GM23338 (cell line): ENCODE data around the gene PCDHB5. TPM values are rescaled to one million over a fixed set of nuclear protein-coding genes. Genes with fewer than 3 reads are reported as not detected.
"Not testable (repeated sequence)": the region's sequence is repeated elsewhere in the genome, so short reads cannot be mapped to it uniquely, and the experiment has no call there.

Source experiments
- ATAC-seq: fragments of 200-7000 bp; cut with Tn5 transposase; 3 replicates; pipeline ENCODE4 v1.9.1; 2020
- DNase-seq: peaks from one replicate; pipeline ENCODE4 v3.0.0-alpha.2; 2015; ENCODE audit warnings: low spot score
- H2AFZ ChIP-seq: fragments of 200-600 bp; sonication (generic); 2 replicates; pipeline ENCODE4 v1.8.0; 2016; ENCODE audit warnings: antibody characterized with exemption, mild to moderate bottlenecking, moderate library complexity
- H3F3A ChIP-seq: fragments of 200-600 bp; sonication (generic); replicated peaks from 2 replicates; pipeline ENCODE4 v1.8.0; 2017; ENCODE audit warnings: antibody characterized with exemption, mixed run types, low read depth
- H3K27ac ChIP-seq: fragments of 200-600 bp; sonication (generic); 2 replicates; pipeline ENCODE4 v1.6.1; 2016; ENCODE audit warnings: low read depth
- H3K27me3 ChIP-seq: fragments of 200-600 bp; sonication (generic); 2 replicates; pipeline ENCODE4 v1.8.0; 2016; ENCODE audit warnings: mild to moderate bottlenecking, mixed run types, moderate library complexity; ENCODE audit not compliant: insufficient read depth
- H3K36me3 ChIP-seq: fragments of 200-600 bp; sonication (generic); 2 replicates; pipeline ENCODE4 v1.8.0; 2016; ENCODE audit warnings: mild to moderate bottlenecking; ENCODE audit not compliant: insufficient read depth
- H3K4me1 ChIP-seq: fragments of 200-600 bp; sonication (generic); 2 replicates; pipeline ENCODE4 v1.8.0; 2016; ENCODE audit warnings: mild to moderate bottlenecking, moderate library complexity; ENCODE audit not compliant: insufficient read depth
- H3K4me2 ChIP-seq: fragments of 200-600 bp; sonication (generic); 2 replicates; pipeline ENCODE4 v1.7.1; 2017; ENCODE audit warnings: mixed run types
- H3K4me3 ChIP-seq: fragments of 200-600 bp; sonication (generic); 2 replicates; pipeline ENCODE4 v1.6.1; 2016; ENCODE audit warnings: mixed run types
- H3K79me2 ChIP-seq: fragments of 200-600 bp; sonication (generic); replicated peaks from 2 replicates; pipeline ENCODE4 v1.8.0; 2017; ENCODE audit warnings: mild to moderate bottlenecking; ENCODE audit not compliant: insufficient read depth
- H3K9me2 ChIP-seq: fragments of 200-600 bp; sonication (generic); 2 replicates; pipeline ENCODE4 v1.8.0; 2017; ENCODE audit not compliant: insufficient read depth
- H4K20me1 ChIP-seq: fragments of 200-600 bp; sonication (generic); replicated peaks from 2 replicates; pipeline ENCODE4 v1.8.0; 2017; ENCODE audit warnings: mild to moderate bottlenecking; ENCODE audit not compliant: insufficient read depth
- H3K27ac Mint-ChIP-seq: 2 replicates; pipeline ENCODE4 v1.8.0; 2020; ENCODE audit warnings: inconsistent platforms, mild to moderate bottlenecking, moderate library complexity, mixed read lengths
- H3K27me3 Mint-ChIP-seq: 3 replicates; pipeline ENCODE4 v1.8.0; 2022; ENCODE audit warnings: low read depth, mild to moderate bottlenecking, moderate library complexity, mixed read lengths, inconsistent platforms; ENCODE audit not compliant: insufficient read depth, poor library complexity
- H3K36me3 Mint-ChIP-seq: 3 replicates; pipeline ENCODE4 v1.8.0; 2021; ENCODE audit warnings: low read depth, mild to moderate bottlenecking, inconsistent platforms, moderate library complexity, mixed read lengths
- H3K4me1 Mint-ChIP-seq: 3 replicates; pipeline ENCODE4 v1.8.0; 2020; ENCODE audit warnings: mild to moderate bottlenecking, inconsistent platforms, mixed read lengths
- H3K4me3 Mint-ChIP-seq: 3 replicates; pipeline ENCODE4 v1.8.0; 2021; ENCODE audit warnings: moderate library complexity, mild to moderate bottlenecking, inconsistent platforms, mixed read lengths
- H3K9me3 Mint-ChIP-seq: 3 replicates; pipeline ENCODE4 v1.8.0; 2020; ENCODE audit warnings: moderate library complexity, mild to moderate bottlenecking, inconsistent platforms, mixed read lengths
- CREB1 ChIP-seq: fragments of 250-450 bp; sonication (Bioruptor Pico); IDR thresholded peaks from 2 replicates; pipeline ENCODE4 v1.5.0; 2020; ENCODE audit warnings: low read depth, mild to moderate bottlenecking, moderate library complexity
- EZH2phosphoT487 ChIP-seq: fragments of 200-600 bp; sonication (generic); IDR thresholded peaks from one replicate; pipeline ENCODE4 v1.8.1; 2018; ENCODE audit warnings: antibody characterized with exemption; ENCODE audit not compliant: unreplicated experiment
- STAT1 ChIP-seq: IDR thresholded peaks from one replicate; pipeline ENCODE4 v1.6.1; 2016; ENCODE audit warnings: antibody characterized with exemption; ENCODE audit not compliant: unreplicated experiment
- ZNF114 ChIP-seq: fragments of 250-450 bp; sonication (Bioruptor Pico); IDR thresholded peaks from 2 replicates; pipeline ENCODE4 v1.5.0; 2020; ENCODE audit warnings: mild to moderate bottlenecking, moderate library complexity
- ZNF331 ChIP-seq: fragments of 250-450 bp; sonication (Bioruptor Pico); IDR thresholded peaks from 2 replicates; pipeline ENCODE4 v1.5.0; 2020; ENCODE audit warnings: low read depth, mild to moderate bottlenecking, moderate library complexity
- polyA plus RNA-seq: library from polyadenylated mRNA; unstranded; fragments of >200 nt; fragmentation: Nextera tagmentation; extraction: Ambion mirVana; gene quantifications from 2 replicates; pipeline ENCODE4 v1.2.1, GENCODE V29; 2016
- total RNA-seq: library from RNA; depleted of rRNA; stranded (reverse); fragments of >200 nt; shearing (Covaris generic); gene quantifications from 2 replicates; pipeline ENCODE4 v1.2.3, GENCODE V29; 2014
- TF ChIP-seq, protein P1 (sequence below), 2 experiments: fragments of 200-600 bp in 1 of 2; sonication (generic) in 1 of 2; conservative IDR thresholded peaks; 2 replicates each; pipeline versions ENCODE4 v1.5.1 to v1.6.1; 2016 to 2017; ENCODE audit warnings: antibody characterized with exemption in 2 of 2, low read depth in 2 of 2, mild to moderate bottlenecking in 2 of 2, moderate library complexity in 1 of 2
- TF ChIP-seq, protein P2 (sequence below): IDR thresholded peaks from one replicate; pipeline ENCODE4 v1.6.1; 2018; ENCODE audit warnings: antibody characterized with exemption; ENCODE audit not compliant: unreplicated experiment

The PCDHB5 gene
- total and polyA plus RNA-seq, 2 experiments from 2014 or later: 18.7 to 49.7 TPM

GRCh38 chr5:141179876-141180275 lies 44.9 kb downstream of the PCDHB5 start:
- H3K36me3 ChIP-seq, H3K4me1 ChIP-seq, H3K27ac ChIP-seq, ATAC-seq, H3F3A ChIP-seq, H3K4me3 Mint-ChIP-seq, H2AFZ ChIP-seq, H3K27me3 ChIP-seq, H3K79me2 ChIP-seq, H3K27ac Mint-ChIP-seq, DNase-seq, H3K9me2 ChIP-seq, H3K4me3 ChIP-seq, H3K4me2 ChIP-seq, H3K27me3 Mint-ChIP-seq, H3K4me1 Mint-ChIP-seq, H4K20me1 ChIP-seq: not testable (repeated sequence)
- Mint-ChIP-seq H3K36me3 (peaks cover 23% of the 10 kb centered on the region), H3K9me3 (peaks cover 25% of the 10 kb centered on the region)
- TF ChIP-seq, protein P1, sequence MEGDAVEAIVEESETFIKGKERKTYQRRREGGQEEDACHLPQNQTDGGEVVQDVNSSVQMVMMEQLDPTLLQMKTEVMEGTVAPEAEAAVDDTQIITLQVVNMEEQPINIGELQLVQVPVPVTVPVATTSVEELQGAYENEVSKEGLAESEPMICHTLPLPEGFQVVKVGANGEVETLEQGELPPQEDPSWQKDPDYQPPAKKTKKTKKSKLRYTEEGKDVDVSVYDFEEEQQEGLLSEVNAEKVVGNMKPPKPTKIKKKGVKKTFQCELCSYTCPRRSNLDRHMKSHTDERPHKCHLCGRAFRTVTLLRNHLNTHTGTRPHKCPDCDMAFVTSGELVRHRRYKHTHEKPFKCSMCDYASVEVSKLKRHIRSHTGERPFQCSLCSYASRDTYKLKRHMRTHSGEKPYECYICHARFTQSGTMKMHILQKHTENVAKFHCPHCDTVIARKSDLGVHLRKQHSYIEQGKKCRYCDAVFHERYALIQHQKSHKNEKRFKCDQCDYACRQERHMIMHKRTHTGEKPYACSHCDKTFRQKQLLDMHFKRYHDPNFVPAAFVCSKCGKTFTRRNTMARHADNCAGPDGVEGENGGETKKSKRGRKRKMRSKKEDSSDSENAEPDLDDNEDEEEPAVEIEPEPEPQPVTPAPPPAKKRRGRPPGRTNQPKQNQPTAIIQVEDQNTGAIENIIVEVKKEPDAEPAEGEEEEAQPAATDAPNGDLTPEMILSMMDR (conservative IDR thresholded peaks at IDR 0.05; ENCODE audit: low read depth in 2 of 2): 0 out of 4 replicates have a peak, but pooled peaks of 1 of the 2 experiments have one; percentile 2

DNA sequence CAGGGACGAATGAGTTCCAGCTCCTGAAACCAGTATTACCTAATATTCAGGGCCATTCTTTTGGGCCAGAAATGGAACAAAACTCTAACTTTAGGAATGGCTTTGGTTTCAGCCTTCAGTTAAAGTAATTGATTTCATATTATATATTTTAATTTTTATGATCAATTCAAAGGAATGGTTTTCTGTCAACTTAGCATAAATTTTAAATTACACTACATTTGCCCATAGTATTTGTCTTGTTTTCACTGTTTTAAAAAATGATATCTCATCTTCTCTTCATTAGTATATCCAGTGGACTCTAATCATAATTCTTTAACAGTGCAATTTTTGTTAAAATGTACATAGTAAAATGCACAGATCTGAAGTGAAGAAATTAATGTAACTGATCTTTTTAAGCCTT lies 45.3 kb downstream of the PCDHB5 start:
- Histone ChIP-seq H3K27me3 (no peaks in the 10 kb centered on the region), H3K4me1 (no peaks in the 10 kb centered on the region), H4K20me1 (no peaks in the 10 kb centered on the region), H3K4me2 (no peak overlapping the region), H2AFZ (no peak overlapping the region), H3F3A (no peaks in the 10 kb centered on the region), H3K4me3 (no peak overlapping the region), H3K27ac (no peak overlapping the region), H3K9me2 (no peaks in the 10 kb centered on the region; the same call in 1 of the 2 replicates), H3K36me3 (no peaks in the 10 kb centered on the region; the same call in 1 of the 2 replicates), H3K79me2 (no peaks in the 10 kb centered on the region)
- Mint-ChIP-seq H3K27me3 (no peaks in the 10 kb centered on the region), H3K9me3 (peaks cover 25% of the 10 kb centered on the region), H3K27ac (no peak overlapping the region), H3K4me1 (peaks cover 8% of the 10 kb centered on the region; the same call in 1 of the 3 replicates), H3K4me3 (no peak overlapping the region), H3K36me3 (peaks cover 23% of the 10 kb centered on the region)
- DNase-seq (no peak), ATAC-seq (no peak)
- no peak for TF ChIP-seq CREB1

DNA sequence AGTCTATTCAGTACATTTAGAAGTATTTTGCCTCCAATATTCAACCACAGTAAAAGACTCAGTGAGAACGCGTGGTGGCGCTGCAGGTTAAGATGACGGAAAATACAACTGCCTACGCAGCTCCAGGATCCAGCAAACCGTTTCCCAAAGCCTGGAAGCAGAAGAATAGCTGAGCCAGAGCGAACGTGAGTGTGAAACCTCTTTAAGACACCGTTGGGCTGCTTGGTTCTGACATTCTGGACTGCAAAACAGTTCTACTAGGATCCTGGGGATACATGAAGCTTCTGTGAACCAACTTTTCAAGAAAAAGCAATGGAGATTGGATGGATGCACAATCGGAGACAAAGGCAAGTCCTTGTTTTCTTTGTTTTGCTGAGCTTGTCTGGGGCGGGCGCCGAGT lies 47.2 kb downstream of the PCDHB5 start, which contains the start of gene PCDHB16:
TSS of gene PCDHB16 (plus strand) at position 140 of the 400 bp plus-strand sequence. CDS start at position 313, 173 bp downstream.
- no peaks in the 10 kb centered on the region; the same call in 1 of the 2 replicates for H3K36me3 ChIP-seq
- peak; percentile 69 for ATAC-seq
- H3K27me3 Mint-ChIP-seq: no peaks in the 10 kb centered on the region
- TF ChIP-seq ZNF331 (CRISPR knock-in tag) (no peak), STAT1 (no peak), CREB1 (peak; percentile 69), EZH2phosphoT487 (no peak), ZNF114 (CRISPR knock-in tag) (no peak)
- TF ChIP-seq, protein P1 (conservative IDR thresholded peaks at IDR 0.05; ENCODE audit: low read depth in 2 of 2): peak; percentile 83 to 85
- TF ChIP-seq, protein P2, sequence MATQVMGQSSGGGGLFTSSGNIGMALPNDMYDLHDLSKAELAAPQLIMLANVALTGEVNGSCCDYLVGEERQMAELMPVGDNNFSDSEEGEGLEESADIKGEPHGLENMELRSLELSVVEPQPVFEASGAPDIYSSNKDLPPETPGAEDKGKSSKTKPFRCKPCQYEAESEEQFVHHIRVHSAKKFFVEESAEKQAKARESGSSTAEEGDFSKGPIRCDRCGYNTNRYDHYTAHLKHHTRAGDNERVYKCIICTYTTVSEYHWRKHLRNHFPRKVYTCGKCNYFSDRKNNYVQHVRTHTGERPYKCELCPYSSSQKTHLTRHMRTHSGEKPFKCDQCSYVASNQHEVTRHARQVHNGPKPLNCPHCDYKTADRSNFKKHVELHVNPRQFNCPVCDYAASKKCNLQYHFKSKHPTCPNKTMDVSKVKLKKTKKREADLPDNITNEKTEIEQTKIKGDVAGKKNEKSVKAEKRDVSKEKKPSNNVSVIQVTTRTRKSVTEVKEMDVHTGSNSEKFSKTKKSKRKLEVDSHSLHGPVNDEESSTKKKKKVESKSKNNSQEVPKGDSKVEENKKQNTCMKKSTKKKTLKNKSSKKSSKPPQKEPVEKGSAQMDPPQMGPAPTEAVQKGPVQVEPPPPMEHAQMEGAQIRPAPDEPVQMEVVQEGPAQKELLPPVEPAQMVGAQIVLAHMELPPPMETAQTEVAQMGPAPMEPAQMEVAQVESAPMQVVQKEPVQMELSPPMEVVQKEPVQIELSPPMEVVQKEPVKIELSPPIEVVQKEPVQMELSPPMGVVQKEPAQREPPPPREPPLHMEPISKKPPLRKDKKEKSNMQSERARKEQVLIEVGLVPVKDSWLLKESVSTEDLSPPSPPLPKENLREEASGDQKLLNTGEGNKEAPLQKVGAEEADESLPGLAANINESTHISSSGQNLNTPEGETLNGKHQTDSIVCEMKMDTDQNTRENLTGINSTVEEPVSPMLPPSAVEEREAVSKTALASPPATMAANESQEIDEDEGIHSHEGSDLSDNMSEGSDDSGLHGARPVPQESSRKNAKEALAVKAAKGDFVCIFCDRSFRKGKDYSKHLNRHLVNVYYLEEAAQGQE: no peak

More for the DNA sequence above, 47.2 kb downstream of the PCDHB5 start, which contains the start of gene PCDHB16:
- H3K27ac Mint-ChIP-seq: no peak within 1 kb of the TSS
- Histone ChIP-seq H4K20me1 (no peaks in the 10 kb centered on the region), H3F3A (no peaks in the 10 kb centered on the region), H3K9me2 (no peaks in the 10 kb centered on the region; the same call in 1 of the 2 replicates), H3K4me3 (peak within 1 kb of the TSS; percentile 29; the same call in 1 of the 2 replicates), H3K27me3 (no peaks in the 10 kb centered on the region), H2AFZ (peak within 1 kb of the TSS; percentile 44; the same call in 1 of the 2 replicates), H3K27ac (no peak within 1 kb of the TSS), H3K4me2 (peak within 1 kb of the TSS; percentile 22; the same call in 1 of the 2 replicates), H3K79me2 (no peaks in the 10 kb centered on the region), H3K4me1 (no peaks in the 10 kb centered on the region)
- peaks cover 23% of the 10 kb centered on the region for H3K36me3 Mint-ChIP-seq
- peaks cover 27% of the 10 kb centered on the region for H3K9me3 Mint-ChIP-seq
- H3K4me1 Mint-ChIP-seq: peaks cover 12% of the 10 kb centered on the region
- DNase-seq: peak; percentile 89
- peak within 1 kb of the TSS; percentile 58 for H3K4me3 Mint-ChIP-seq
